NCI-H1694 treated with DMSO at 0.1 percent for 48 hours (cell line): ENCODE results near the gene NKX2-1.
"Not testable (repeated sequence)": the region's sequence is repeated elsewhere in the genome, so short reads cannot be mapped to it uniquely, and the experiment has no call there.

ENCODE experiments used
- DNase-seq: peaks from one replicate; lab custom pipeline; 2025; lab: John Stamatoyannopoulos, UW

NKX2-1 gene

DNA sequence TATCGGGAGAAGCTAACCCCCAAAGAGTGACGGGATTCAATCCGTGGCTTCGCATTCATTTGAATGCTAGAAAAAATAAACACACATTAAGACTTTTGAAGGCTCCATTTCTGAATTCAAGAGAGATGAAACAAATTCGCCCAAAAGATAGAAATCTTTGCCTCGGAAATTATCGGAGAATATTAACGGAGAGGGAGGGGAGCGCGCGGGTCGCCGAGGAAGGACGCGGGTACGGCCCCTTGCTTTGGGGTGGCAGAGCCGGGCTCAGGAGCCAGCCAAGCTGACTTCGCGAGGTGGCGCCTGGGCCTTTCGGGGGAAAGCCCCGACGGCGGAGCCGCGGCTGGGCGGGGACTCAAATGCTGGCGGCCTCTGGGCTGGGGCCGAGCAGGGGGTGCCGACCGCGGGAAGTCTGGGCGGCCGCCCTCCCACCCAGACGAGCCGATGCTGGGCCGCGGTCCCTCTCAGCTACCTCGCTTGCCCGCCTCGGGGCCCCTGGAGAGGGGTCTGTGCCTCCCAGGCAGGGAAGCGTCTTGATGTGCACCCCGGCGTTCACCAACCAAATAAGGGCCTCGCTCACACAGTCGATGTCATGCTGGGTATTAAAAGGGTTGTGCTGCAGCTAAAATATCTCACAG, 14.7 kb downstream of the NKX2-1 start:
- DNase-seq: no peak

- no peak for DNase-seq
Measured at GRCh38 chr14:36504771-36505175, 15.3 kb downstream of the NKX2-1 start.

DNA sequence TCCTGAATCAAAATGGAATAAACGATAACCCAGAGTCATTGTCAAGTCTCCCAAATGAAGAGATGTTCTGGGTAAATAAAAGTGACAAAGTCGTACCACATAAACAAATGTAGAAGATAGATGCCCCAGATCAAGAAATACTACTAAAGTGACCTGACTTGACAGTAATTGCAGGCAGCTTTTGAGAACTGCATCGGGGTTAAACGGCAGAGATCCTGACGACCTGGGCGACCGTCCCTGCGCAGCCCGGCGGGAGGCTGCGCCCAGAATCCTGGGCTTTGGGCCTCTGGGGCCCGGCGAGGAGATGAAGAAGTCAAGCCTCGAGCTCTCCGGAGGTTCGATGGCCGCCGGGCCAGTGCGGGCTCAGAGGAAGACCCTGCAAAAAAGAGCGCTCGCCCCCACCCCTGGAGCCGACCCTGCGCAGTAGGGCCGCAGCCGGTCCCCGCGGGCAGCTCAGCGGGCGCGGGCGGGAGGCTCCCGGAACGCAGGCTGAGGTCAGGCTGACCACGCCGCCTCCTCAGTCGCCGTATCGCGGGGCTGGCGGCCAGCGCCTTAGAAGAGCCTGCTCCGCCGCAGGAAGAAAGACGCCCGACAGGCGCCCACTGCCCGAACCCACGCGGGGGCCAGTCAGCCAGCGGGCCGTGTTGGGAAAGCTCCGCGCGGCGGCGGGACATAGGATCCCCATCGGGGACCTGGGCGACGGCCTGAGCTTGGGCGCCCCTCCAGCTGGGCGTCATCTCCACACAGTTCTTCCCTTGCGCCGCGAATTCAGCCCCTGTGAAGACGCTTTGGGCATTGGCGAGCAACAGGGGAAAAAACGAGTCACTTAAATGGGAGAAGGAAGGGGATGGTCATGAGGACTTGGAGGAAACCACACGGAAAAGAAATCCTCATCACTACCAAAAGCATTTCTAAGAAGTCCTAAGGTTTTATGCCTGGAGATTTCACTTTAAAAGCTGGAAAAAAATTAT, 16.0 kb downstream of the NKX2-1 start:
- no peak for DNase-seq

DNA sequence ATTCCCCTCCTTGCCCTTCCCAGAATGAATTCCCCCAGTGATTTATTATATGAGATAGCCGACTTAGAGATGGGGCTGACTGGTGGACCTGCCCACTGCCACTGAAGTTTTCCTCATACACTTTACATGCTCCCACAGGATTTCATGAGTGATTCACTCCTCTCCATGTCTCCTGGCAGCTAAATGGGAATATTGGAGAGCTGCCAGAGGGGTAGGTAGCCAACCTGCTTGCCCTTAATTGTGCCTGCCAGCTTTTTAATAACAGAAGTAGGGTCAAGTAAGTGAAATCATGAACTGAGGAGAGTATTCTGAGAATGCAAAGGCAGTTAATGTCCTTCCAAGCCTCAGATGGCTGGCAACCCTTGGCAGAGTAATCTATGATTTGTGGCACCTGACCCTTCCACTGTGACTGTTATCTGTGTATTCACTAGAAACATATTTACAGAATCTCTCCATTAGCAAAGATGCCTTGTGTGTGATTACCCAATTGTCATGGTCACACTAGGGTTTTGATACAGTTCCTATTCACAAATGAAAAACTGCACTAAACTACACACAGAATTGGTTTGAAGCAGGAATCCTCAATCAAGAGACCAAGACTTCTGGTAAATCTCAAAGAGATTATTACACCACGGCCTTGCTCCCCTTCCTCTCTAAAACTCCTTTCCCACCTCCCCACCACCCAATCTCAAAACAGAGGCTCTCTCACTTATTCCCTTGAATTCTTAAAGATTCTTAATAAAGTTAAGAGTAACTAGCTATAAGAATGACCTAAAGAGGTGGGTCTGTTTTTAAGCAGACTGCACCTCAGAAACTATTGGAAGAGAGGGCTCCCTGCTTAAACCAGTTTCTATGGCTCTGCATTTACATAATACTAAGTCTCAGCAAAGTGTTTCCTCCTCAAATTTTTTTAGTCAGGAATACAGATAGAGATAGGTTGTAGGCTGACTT, 17.2 kb downstream of the NKX2-1 start:
- DNase-seq: no peak

- DNase-seq: no peak
Measured at GRCh38 chr14:36498938-36499337, 21.1 kb downstream of the NKX2-1 start.

DNA sequence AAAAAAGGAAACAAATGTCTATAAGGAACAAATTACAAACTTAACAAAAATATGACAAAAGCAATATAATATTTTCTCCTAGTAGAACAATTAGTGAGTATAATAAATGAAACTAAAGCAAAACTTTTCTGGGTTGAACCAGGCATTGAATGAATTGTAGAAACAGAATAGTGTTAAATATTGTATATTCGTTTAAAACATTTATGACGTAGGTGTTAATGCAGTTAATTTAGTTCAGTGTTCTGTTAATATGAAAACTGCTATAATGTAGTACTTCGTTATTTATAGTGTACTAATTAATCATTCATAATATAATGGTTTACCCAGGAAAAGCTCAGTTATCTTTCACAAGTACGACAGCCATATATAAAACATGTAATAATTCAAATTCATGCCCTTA, 23.7 kb downstream of the NKX2-1 start:
- no peak for DNase-seq

DNA sequence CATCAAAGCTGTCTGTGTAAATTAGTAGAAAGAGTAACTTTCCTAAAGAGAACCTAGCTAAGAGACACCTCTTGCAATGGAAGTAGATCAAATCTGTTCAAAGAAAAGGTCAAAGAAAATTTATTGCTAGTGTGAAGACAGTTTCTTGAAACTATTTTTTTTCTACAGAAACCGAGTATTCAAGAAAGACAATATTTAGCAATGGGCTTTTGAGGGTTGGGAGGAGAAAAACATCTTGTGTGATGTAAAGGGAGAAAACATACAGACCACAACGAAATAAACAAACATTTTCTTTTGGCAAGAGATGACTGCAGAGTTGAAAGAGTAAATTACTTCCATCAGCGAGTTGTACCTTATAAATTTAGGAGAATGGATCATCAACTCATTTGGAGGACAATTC, 24.4 kb downstream of the NKX2-1 start:
- DNase-seq: no peak

DNA sequence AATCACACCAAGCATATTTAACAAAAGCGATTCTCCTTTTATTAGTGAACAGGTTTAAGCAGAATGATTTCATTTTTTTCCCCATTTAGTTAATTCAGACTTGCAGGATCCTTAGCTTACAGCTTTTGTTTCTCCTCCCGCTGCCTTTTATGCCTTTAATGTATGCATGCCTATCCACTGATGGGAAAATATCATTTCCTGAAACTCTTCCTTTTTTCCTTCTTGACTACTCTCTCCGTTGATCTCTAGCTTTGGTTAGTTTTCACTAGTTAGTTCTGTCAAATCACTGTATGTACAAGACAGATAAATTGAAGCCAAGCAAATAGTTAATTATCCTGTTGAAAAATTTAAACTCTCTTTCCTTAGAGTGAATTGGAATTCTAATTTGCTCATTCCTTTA, 26.3 kb downstream of the NKX2-1 start:
- no peak for DNase-seq

DNA sequence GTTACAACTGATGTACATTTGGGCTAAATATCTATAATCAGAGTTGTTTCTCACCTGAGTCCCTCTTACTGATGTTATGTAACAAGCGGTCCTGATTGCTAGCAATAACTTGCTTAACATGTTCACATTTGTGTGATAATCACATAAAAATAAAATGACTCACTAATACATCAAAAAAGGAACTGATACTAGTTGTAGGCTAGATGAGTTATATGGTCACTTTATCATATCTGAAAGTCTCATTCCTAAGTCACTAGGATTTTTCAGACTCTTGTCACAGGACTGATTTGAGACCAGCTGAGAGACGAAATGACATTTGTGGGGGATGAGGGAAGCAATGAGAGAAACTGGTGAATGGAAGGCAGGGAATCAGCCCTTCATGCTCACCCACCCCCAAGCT, 34.3 kb downstream of the NKX2-1 start:
- DNase-seq: no peak

GRCh38 chr14:36479344-36479743, 40.7 kb downstream of the NKX2-1 start:
- DNase-seq: no peak

DNA sequence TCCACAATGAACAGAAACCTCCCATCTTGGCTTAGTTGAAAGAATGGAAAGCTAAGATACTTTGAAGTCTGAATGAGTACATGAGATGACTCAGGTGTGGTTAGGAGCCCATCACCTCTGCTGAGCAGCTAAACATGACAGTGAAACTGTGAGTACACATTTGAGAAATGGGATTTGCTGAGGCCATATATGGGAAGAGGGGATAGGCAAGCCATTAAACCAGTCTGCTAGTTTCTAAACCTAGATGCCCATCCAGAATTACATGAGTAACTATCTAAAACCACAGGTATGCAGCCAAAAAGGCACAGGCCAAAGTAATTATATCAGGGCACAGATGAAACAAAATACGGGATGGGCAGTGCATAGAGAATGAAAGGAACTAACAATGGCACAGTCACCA, 41.2 kb downstream of the NKX2-1 start:
- DNase-seq: no peak

GRCh38 chr14:36477266-36477665, 42.8 kb downstream of the NKX2-1 start:
- DNase-seq: no peak

DNA sequence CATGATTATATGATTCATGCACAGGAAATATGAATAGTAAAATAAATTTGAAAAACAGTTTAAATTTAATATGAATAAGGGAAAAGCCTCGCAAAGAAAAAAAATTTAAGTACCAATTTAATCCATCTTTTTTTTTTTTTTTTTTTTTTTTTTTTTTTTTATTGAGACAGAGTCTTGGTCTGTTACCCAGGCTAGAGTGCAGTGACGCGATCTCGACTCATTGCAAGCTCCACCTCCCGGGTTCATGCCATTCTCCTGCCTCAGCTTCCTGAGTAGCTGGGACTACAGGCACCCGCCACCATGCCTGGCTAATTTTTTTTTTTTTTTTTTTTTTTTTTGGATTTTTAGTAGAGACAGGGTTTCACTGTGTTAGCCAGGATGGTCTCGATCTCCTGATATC, 44.0 kb downstream of the NKX2-1 start:
- not testable (repeated sequence) for DNase-seq

DNA sequence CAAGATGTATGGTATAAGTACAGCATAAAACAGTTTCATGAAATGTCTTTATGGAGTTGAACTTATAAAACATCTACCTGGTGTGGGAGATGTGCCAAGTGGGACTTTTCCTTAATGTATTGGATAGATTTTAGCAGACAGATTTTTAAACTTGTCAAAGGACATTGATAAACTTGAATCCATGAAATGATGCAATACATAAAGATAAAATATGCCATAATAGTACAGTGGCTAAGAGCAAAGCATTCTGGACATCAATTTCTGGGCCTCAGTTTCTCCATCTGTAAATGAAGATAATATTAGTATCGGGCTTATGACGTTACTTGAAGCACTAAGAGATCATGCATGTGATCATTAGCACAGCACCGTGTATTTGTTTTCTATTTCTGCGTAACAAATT, 45.4 kb downstream of the NKX2-1 start:
- DNase-seq: no peak

DNA sequence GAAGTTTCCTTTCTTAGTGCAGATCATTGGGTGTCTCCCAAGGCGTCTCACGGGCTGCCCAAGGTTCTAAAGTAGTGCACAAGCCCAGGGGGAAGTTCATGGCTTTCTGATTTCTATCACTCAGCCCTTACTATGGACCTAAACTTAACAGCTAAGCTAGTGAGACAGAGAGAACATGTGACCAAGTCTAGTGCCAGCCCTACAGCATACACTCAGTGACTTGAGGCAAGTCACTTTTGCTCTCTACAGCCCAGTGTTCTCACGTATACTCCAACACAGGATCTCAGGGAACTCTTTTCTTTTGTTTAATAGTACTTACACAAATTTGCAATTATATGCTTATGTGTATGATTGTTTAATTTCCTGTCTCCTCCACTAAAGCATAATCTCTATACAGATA, 48.6 kb downstream of the NKX2-1 start:
- no peak for DNase-seq

GRCh38 chr14:36467332-36467731, 52.7 kb downstream of the NKX2-1 start:
- no peak for DNase-seq
